Ascending aorta (tissue), 2 donors: ENCODE data around the gene NFE2L1. TPM values are rescaled to one million over a fixed set of nuclear protein-coding genes. Genes with fewer than 3 reads are reported as not detected.
"Not testable (repeated sequence)": the region's sequence is repeated elsewhere in the genome, so short reads cannot be mapped to it uniquely, and the experiment has no call there.

Experiments used
- DNase-seq, 2 donors: peaks; one replicate each; pipeline ENCODE4 v3.0.0-alpha.2; 2019; ENCODE audit warnings: low spot score in 2 of 2
- H3K27ac ChIP-seq, 2 donors: fragments of 200-600 bp; sonication (generic); one replicate each; pipeline ENCODE4 v1.5.1; 2016 to 2017; ENCODE audit warnings: mild to moderate bottlenecking in 1 of 2
- H3K27me3 ChIP-seq: fragments of 200-600 bp; sonication (generic); one replicate; pipeline ENCODE4 v1.5.1; 2017
- H3K36me3 ChIP-seq, 2 donors: fragments of 200-600 bp; sonication (generic); one replicate each; pipeline ENCODE4 v1.5.1; 2016
- H3K4me1 ChIP-seq, 2 donors: fragments of 200-600 bp; sonication (generic); one replicate each; pipeline ENCODE4 v1.5.1; 2016 to 2017; ENCODE audit warnings: mild to moderate bottlenecking in 1 of 2
- H3K4me3 ChIP-seq, 2 donors: fragments of 200-600 bp; sonication (generic); one replicate each; pipeline ENCODE4 v1.5.1; 2016 to 2017; ENCODE audit warnings: mild to moderate bottlenecking in 1 of 2
- H3K9me3 ChIP-seq, 2 donors: fragments of 200-600 bp; sonication (generic); one replicate each; pipeline ENCODE4 v1.5.1; 2016
- CTCF ChIP-seq, 3 experiments: fragments of 200-600 bp in 2 of 3; fragments of 450-650 bp in 1 of 3; sonication (generic) in 2 of 3; IDR thresholded peaks; one replicate each; pipeline ENCODE4 v1.5.1; 2016 to 2019; ENCODE audit warnings: antibody characterized with exemption in 3 of 3, mild to moderate bottlenecking in 1 of 3, moderate library complexity in 1 of 3
- intact Hi-C: fragments of 100-400 bp; cut with DNase I; formaldehyde crosslinking; loops from one replicate; pipeline ENCODE4 v1.15.1; 2023
- total RNA-seq: library from RNA; depleted of rRNA; stranded (reverse); fragments of >200 nt; gene quantifications from one replicate; pipeline ENCODE4 v1.1.0, GENCODE V29; 2016

Gene NFE2L1
- total RNA-seq, 1 donor from 2014 or later, result 114 TPM

GRCh38 chr17:48027322-48027981 is 20.7 kb upstream of the NFE2L1 start:
- intact Hi-C loops, result loop anchor here (5.0 kb wide), 2 partner anchors 515 to 585 kb away; partner anchors contain the start of gene HOXB7
- H3K27me3 ChIP-seq, result no peaks in the 10 kb centered on the region
- H3K4me3 ChIP-seq, result no peak overlapping the region
- H3K9me3 ChIP-seq, result no peaks in the 10 kb centered on the region
- H3K4me1 ChIP-seq, result peaks cover 17 to 34% of the 10 kb centered on the region in 2 donors
- peak overlapping the region; percentile 75 to 77 for H3K27ac ChIP-seq
- TF ChIP-seq CTCF (IDR thresholded peaks at IDR 0.05), result no peak
- H3K36me3 ChIP-seq, result no peaks in the 10 kb centered on the region
- no peak for DNase-seq

GRCh38 chr17:48028736-48029135 is 19.4 kb upstream of the NFE2L1 start:
- intact Hi-C loops, result loop anchor here (5.0 kb wide), 2 partner anchors 514 to 584 kb away; partner anchors contain the start of gene HOXB7

DNA sequence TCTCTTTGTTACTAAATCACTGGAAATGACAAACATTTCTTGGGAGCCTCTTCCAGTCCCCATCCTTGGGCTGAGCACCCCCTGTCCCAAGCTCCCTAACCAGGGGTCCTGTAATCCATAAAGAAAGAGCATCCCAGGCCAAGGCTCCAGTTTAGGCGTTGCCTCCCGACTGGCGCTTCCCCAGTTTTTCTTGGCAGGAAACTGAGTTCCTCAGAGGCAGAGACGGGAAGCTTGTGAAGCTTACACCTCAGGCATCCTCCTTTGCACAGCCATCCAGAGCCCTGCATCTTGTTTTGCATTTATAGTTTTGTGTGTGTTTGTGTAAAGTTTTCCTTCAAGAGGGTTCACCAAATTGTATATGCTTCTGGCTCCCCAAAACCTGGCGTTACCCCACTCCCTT is 17.6 kb upstream of the NFE2L1 start:
- DNase-seq, result no peak
- no peak overlapping the region for H3K4me3 ChIP-seq

More at GRCh38 chr17:48028736-48029135, 19.4 kb upstream of the NFE2L1 start:
- no peak for TF ChIP-seq CTCF (IDR thresholded peaks at IDR 0.05)
- Histone ChIP-seq H3K36me3 (no peaks in the 10 kb centered on the region), H3K27ac (no peak overlapping the region), H3K4me1 (peaks cover 17 to 25% of the 10 kb centered on the region in 2 donors), H3K9me3 (no peaks in the 10 kb centered on the region), H3K27me3 (no peaks in the 10 kb centered on the region), H3K4me3 (no peak overlapping the region)
- DNase-seq, result no peak

DNA sequence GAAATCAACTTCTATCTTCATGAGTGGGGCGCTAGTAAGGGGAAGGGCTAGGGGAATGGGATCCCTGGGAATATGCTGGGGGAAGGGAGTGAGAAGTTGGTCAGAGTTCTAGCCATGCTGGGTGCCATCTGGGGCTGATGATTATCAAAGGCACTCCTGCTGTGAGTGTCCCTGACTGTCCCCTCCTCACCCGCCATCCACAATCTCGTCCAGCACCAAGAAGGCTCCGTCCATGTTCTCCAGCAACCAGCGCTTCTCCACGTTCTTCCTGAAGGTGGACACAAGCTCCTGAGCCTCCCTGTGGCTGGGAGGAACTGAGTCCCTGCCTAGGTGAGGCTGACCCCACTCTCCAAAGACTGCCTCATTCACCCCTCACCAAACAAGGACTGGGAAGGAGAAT is 16.2 kb upstream of the NFE2L1 start:
- Histone ChIP-seq H3K4me1 (peaks cover 5 to 8% of the 10 kb centered on the region in 2 donors), H3K4me3 (no peak overlapping the region), H3K36me3 (no peaks in the 10 kb centered on the region), H3K27ac (no peak overlapping the region), H3K9me3 (no peaks in the 10 kb centered on the region), H3K27me3 (no peaks in the 10 kb centered on the region)
- intact Hi-C loops, result no loop called here
- DNase-seq, result no peak
- no peak for TF ChIP-seq CTCF (IDR thresholded peaks at IDR 0.05)

More for the DNA sequence above, 17.6 kb upstream of the NFE2L1 start:
- Histone ChIP-seq H3K27ac (no peak overlapping the region), H3K4me1 (peaks cover 7 to 16% of the 10 kb centered on the region in 2 donors), H3K27me3 (no peaks in the 10 kb centered on the region), H3K9me3 (no peaks in the 10 kb centered on the region), H3K36me3 (no peaks in the 10 kb centered on the region)
- TF ChIP-seq CTCF (IDR thresholded peaks at IDR 0.05), result no peak
- intact Hi-C loops, result no loop called here

DNA sequence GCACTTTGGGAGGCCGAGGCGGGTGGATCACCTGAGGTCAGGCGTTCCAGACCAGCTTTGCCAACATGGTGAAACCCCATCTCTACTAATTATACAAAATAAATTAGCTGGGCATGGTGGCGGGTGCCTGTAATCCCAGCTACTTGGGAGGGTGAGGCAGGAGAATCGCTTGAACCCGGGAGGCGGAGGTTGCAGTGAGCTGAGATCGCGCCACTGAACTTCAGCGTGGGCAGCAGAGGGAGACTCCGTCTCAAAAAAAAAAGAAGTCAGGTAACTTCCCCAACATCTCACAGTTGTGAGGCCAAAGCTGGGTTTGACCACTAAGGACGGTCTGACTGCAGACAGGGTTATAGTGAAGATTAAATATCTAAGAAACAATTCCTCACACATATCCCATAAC is 13.4 kb upstream of the NFE2L1 start:
- H3K4me3 ChIP-seq, H3K36me3 ChIP-seq, H3K27me3 ChIP-seq, intact Hi-C loops, H3K9me3 ChIP-seq, H3K27ac ChIP-seq, DNase-seq: not testable (repeated sequence)
- H3K4me1 ChIP-seq, result peaks cover 5 to 11% of the 10 kb centered on the region in 2 donors

GRCh38 chr17:48036693-48037035 is 11.5 kb upstream of the NFE2L1 start:
- Histone ChIP-seq H3K27me3 (no peaks in the 10 kb centered on the region), H3K27ac (peak overlapping the region; percentile 77 to 83), H3K9me3 (no peaks in the 10 kb centered on the region), H3K4me1 (peaks cover 5 to 9% of the 10 kb centered on the region in 2 donors), H3K4me3 (peak overlapping the region; percentile 67 to 69), H3K36me3 (no peaks in the 10 kb centered on the region)
- no peak for TF ChIP-seq CTCF (IDR thresholded peaks at IDR 0.05)
- intact Hi-C loops, result loop anchor here (1.0 to 2.0 kb wide), 2 partner anchors 16 to 38 kb away; no protein-coding TSS in a partner anchor
- DNase-seq, result no peak
